Activated CD8-positive, alpha-beta T cell treated with anti-CD3 and anti-CD28 coated beads for 36 hours (primary cell): ENCODE data around the gene RAB37. TPM values are rescaled to one million over a fixed set of nuclear protein-coding genes. Genes with fewer than 3 reads are reported as not detected.

Experiments
- ATAC-seq: fragments of 200-7000 bp; cut with Tn5 transposase; one replicate; pipeline ENCODE4 v1.10.0; 2021; ENCODE audit warnings: mild to moderate bottlenecking, moderate library complexity
- CTCF ChIA-PET: fragments of 350-600 bp; sonication (Branson Sonifier 250); formaldehyde crosslinking; loops from one replicate; lab custom pipeline; 2021; ENCODE audit warnings: antibody characterized with exemption; lab: Charles Lee
- POLR2A ChIA-PET: fragments of 350-600 bp; sonication (Branson Sonifier 250); formaldehyde crosslinking; loops from one replicate; lab custom pipeline; 2021; ENCODE audit warnings: antibody characterized with exemption; lab: Charles Lee
- DNase-seq: peaks from one replicate; pipeline ENCODE4 v3.0.0-alpha.2; 2020
- H3K27ac Mint-ChIP-seq: one replicate; pipeline ENCODE4 v1.8.0; 2021; ENCODE audit warnings: mild to moderate bottlenecking, mixed read lengths
- H3K27me3 Mint-ChIP-seq: one replicate; pipeline ENCODE4 v1.8.0; 2021; ENCODE audit warnings: mixed read lengths
- H3K36me3 Mint-ChIP-seq: one replicate; pipeline ENCODE4 v1.8.0; 2021; ENCODE audit warnings: low read depth, mixed read lengths
- H3K4me1 Mint-ChIP-seq: one replicate; pipeline ENCODE4 v1.8.0; 2021; ENCODE audit warnings: low read depth, mixed read lengths
- H3K4me3 Mint-ChIP-seq: one replicate; pipeline ENCODE4 v1.8.0; 2021; ENCODE audit warnings: mild to moderate bottlenecking, moderate library complexity, mixed read lengths
- H3K9me3 Mint-ChIP-seq: one replicate; pipeline ENCODE4 v1.8.0; 2021; ENCODE audit warnings: mixed read lengths
- CTCF ChIP-seq: fragments of 200-600 bp; IDR thresholded peaks from one replicate; pipeline ENCODE4 v1.8.0; 2022; ENCODE audit warnings: antibody characterized with exemption, mild to moderate bottlenecking
- intact Hi-C: fragments of 100-400 bp; cut with micrococcal nuclease; formaldehyde crosslinking; loops from one replicate; pipeline ENCODE4 v1.10.0; 2022
- total RNA-seq, 2 experiments: library from RNA; stranded (reverse); gene quantifications; one replicate each; pipeline ENCODE4 v1.2.3, GENCODE V29; 2021

RAB37 gene
- total RNA-seq, 2 experiments from 2014 or later: 6.6 to 6.7 TPM

- DNase-seq (no peak), ATAC-seq (no peak)
- POLR2A ChIA-PET: interaction anchor here (0.6 to 1.7 kb wide), 6 partner anchors 17 to 172 kb away, joined by 3 to 6 read pairs (median 4); partner anchors contain the start of genes FDXR and RAB37
- H3K9me3 Mint-ChIP-seq: no peaks in the 10 kb centered on the region
- peaks cover 32% of the 10 kb centered on the region for H3K36me3 Mint-ChIP-seq
- H3K27ac Mint-ChIP-seq: peak overlapping the region; percentile 27
- intact Hi-C loops: loop anchor here (1.0 kb wide), 1 partner anchor 72 kb away; no protein-coding TSS in a partner anchor
- TF ChIP-seq CTCF: no peak
- H3K27me3 Mint-ChIP-seq: no peaks in the 10 kb centered on the region
- peaks cover 37% of the 10 kb centered on the region for H3K4me1 Mint-ChIP-seq
- CTCF ChIA-PET: interaction anchor here (0.6 to 7.9 kb wide), 44 partner anchors 11 to 411 kb away, joined by 3 to 247 read pairs (median 7); partner anchors contain the start of genes FDXR, GRIN2C and RAB37
- H3K4me3 Mint-ChIP-seq: no peak overlapping the region
Measured at GRCh38 chr17:74790161-74791058, 53.4 kb downstream of the RAB37 start.

DNA sequence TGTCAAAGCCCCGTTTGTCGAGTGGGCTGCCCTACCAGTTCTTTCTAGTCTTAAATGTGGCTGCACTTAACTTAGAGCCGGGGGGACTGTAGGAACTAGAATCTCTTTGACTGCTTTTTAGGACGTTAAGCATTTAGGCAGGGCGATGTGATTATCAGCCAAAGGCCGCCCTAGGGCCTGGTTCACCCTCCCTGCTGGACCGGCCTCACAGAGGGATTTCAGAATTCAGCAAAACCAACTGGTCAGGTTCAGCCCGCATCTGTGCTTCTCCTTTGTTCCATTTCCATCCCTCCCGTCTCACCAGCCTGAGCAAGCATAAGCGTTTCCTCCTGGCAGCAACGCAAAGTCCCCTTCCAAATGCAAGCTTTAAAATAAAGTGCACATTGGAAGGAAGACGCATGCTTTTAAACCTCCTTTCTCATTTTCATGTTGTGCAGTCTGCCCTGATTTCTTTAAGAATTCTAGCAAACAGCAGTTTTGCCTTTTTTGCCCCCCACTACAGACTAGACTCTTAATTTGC, 55.6 kb downstream of the RAB37 start:
- Mint-ChIP-seq H3K27ac (no peak overlapping the region), H3K9me3 (no peaks in the 10 kb centered on the region), H3K36me3 (peaks cover 28% of the 10 kb centered on the region), H3K27me3 (no peaks in the 10 kb centered on the region), H3K4me3 (no peak overlapping the region), H3K4me1 (peaks cover 19% of the 10 kb centered on the region)
- ChIA-PET POLR2A (interaction anchor here (1.1 kb wide), 1 partner anchor 43 kb away, joined by 3 read pairs; no protein-coding TSS in a partner anchor), CTCF (interaction anchor here (0.8 to 7.9 kb wide), 17 partner anchors 13 to 220 kb away, joined by 3 to 247 read pairs (median 14); partner anchors contain the start of genes GRIN2C and MRPL58)
- no peak for ATAC-seq
- DNase-seq: no peak
- no peak for TF ChIP-seq CTCF
- intact Hi-C loops: no loop called here

DNA sequence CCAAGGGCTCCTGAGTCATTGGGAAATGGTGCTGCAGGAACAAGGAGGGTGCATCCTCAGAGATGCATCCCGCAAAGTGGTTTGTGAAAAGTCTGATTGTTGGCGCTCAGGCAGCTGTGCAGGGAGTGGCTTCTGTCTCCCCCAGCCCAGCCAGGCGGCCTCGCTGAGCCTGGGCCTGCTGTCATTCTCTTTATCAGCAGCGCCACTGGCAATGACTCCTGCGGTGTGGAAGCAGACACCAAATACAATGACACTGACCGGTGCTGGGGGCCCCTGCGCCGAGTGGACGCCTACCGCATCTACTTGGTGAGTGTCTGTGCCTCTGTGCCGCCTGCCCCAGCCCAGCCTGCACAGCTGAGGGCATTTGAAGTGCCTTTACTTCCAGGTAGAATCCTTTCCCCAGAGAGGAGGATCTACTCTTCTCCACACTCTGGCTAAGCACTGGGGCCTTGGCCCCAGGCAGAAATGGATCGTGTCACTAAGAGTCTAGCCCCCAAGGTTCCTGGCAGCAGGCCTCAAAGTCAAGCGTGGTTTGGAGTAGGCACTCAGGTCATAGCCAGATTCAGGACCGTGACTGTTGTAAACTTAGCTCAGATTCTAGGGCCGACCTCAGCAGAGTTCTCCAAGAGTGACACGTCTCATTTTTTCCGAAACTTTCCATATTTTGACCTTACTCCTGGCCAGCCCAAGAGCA, 58.4 kb downstream of the RAB37 start:
- Mint-ChIP-seq H3K27me3 (no peaks in the 10 kb centered on the region), H3K36me3 (peaks cover 21% of the 10 kb centered on the region), H3K4me1 (peaks cover 11% of the 10 kb centered on the region), H3K4me3 (no peak overlapping the region), H3K27ac (no peak overlapping the region), H3K9me3 (no peaks in the 10 kb centered on the region)
- TF ChIP-seq CTCF: no peak
- intact Hi-C loops: no loop called here
- CTCF ChIA-PET: interaction anchor here (7.9 kb wide), 1 partner anchor 65 kb away, joined by 247 read pairs; the partner anchor contains the start of gene GRIN2C
- ATAC-seq (no peak), DNase-seq (no peak)
- POLR2A ChIA-PET: interaction anchor here (0.5 kb wide), 1 partner anchor 60 kb away, joined by 3 read pairs; no protein-coding TSS in a partner anchor

DNA sequence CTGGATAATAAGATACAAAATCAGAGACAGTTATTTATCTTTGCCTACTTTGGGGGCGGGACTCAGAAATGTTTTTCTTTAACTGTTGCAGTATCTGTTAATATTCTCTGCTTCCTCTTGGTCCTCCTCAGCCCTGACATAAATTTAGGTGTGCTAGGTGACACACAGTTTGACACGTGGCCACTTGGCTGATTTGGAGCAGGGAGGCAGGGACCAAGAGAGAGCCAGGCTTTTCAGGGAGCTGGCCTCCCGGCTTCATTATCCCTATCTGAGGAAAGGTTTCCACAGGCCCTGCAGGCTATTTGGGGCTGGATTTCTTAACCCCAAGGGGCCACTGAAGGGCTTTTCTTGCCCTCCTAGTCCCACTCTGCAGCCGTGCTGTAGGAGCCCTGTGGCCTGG, 59.2 kb downstream of the RAB37 start:
- Mint-ChIP-seq H3K27me3 (no peaks in the 10 kb centered on the region), H3K9me3 (no peaks in the 10 kb centered on the region), H3K4me1 (peaks cover 4% of the 10 kb centered on the region), H3K27ac (no peak overlapping the region), H3K36me3 (peaks cover 20% of the 10 kb centered on the region), H3K4me3 (no peak overlapping the region)
- TF ChIP-seq CTCF: no peak
- ChIA-PET CTCF (interaction anchor here (7.9 kb wide), 1 partner anchor 64 kb away, joined by 247 read pairs; the partner anchor contains the start of gene GRIN2C), POLR2A (no interaction called here)
- DNase-seq: no peak
- ATAC-seq: no peak
- intact Hi-C loops: no loop called here
